Measurements from ENCODE around the gene RASGEF1B.

RASGEF1B gene

DNA sequence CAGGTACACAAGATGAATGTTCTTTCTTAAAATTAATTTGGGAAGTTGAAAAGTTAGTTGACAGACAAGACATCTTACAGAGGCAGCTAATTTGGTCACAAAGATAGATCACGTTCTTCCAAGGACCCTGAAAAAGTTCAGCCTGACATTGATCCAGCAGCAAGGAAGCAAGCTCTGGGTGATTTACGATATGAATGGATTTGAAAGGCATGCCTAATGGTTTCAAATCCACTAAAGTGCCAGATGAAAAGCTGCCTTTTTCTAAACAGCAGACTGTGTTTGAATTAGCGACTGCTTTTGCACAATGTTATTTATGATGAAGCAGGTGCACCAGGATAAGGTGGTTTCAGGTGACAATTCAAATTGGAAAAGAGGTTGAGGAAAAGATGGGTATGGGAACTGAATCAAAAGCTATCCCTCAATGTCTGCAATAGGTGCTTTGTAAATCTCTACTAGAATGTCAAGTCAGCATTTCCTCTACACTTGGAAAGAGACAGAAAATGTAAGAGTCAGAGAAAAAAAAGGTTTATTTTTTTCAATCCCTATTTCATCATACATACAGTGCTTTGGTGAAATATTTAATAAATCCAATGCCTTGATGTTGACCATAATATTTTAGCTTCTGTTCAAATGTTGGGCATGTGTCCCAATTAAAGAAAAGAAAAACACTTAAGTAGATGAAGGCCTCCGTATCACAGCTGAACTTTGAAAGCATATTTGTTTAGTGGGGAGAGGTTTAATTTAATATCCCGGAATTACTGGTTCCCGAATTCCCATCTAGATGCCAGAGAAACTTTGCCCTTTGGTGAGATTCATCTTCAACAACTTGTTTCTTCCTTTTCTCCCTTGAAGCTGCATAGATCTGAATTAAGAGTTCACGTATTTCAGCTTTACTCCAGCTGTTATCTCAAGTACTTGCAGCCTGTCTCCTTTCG is 6.0 kb downstream of the RASGEF1B start:
- no peak for DNase-seq (ENCODE audit: low spot score)

DNA sequence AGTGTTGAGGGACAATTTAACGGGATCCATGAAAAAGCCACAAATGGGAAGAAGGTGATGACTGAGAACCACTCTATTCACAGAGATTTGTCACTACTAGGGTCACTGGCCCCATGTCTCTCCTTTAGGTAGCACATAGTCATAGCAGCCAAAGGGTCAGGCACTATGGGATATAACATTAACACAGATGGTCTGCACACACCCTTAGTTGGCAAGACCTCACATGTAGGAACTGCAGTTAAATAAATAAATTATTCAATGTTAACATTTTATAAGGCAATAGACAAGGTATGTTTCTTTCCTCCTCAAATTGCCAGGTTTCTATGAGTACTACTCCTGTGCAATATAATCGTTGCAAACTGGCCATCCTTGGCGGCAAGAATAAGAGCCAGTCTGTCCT is 10.9 kb downstream of the RASGEF1B start:
- DNase-seq (ENCODE audit: low spot score), result no peak

DNA sequence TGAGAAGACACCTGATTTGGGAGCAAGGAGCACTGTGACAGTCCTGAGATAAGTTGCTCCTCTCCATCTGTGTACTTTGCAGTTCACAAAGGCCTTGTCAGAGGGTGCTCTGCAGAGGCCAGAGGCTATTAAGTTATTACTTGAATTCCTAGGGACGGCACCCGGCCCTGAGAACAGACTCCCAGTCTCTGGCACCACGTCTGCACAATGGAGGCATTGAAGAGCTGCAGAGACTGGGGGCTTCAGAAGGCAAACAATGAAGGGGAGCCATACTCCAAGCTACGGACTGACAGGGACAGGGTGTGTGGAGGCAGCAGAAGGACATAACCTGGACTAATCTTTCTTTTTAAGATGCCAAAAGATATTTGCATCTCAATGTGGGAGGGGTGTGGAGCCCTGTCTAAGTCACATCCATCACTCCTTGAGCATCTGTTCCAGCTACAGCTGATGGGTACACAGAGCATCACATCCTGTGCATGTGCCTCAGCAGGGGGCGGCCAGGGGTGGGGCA is 11.5 kb downstream of the RASGEF1B start:
- no peak for DNase-seq (ENCODE audit: low spot score)

DNA sequence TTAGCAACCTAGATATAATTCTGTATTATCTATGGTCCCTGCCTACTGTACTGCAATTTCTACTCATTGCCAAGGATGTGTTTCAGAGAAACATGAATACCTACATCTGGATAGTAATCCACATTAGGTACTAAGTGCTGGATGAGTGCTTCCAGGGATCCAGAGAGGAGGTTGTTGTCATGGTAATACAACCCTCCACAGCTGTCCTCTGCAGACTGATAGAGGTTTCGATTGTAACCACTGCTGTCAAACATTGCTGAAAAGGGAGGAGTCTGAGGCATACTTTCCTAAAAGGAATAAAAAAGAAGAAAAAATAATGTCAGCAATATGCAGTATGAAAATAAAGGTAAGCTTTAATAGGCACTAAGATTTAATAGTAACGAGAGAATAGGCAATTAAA is 12.5 kb downstream of the RASGEF1B start:
- DNase-seq (ENCODE audit: low spot score), result no peak

GRCh38 chr4:81457921-81458520 is 13.7 kb downstream of the RASGEF1B start:
- no peak for DNase-seq (ENCODE audit: low spot score)

DNA sequence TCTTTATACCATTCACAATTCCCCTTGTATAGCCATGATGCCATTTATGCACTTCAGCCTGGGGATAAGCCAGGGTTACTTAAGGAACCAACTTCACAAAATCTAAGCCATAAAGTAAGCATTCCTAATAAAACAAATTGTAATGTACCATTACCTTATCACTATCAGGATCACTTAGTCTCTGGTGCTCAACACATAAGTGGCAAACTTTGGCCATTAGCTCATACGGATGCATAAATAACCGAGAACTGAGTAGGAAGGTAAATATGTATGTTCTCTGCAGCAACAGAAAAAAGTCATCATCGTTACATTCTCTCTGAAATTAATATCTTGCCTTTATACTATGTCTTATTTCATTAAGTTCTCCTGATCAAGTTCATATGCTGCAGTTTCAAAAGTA is 14.4 kb downstream of the RASGEF1B start:
- DNase-seq (ENCODE audit: low spot score), result no peak

DNA sequence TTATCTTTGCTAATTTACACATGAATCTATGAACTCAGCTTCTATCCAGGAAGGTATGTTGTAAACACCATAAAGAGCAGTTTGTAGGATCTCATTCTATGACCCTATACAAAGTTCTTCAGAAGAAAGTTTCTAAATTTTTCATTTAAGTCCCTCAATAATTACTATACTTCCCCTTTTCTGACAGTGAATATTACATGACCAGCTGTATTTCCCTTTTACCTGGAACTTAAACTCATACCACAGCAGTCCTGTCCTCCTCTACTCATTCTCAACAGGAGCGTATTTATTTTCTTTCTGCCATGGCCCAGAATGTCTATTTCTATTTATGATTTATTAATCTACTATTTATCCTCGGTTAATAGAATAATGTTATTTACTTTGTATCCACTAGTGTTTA is 15.8 kb downstream of the RASGEF1B start:
- no peak for DNase-seq (ENCODE audit: low spot score)

GRCh38 chr4:81454948-81455347 is 16.8 kb downstream of the RASGEF1B start:
- DNase-seq (ENCODE audit: low spot score), result no peak

- peak; percentile 3 for DNase-seq (ENCODE audit: low spot score)
Observed at GRCh38 chr4:81454499-81454898, 17.2 kb downstream of the RASGEF1B start.

- DNase-seq (ENCODE audit: low spot score), result no peak
Observed at GRCh38 chr4:81453024-81453423, 18.7 kb downstream of the RASGEF1B start.

- DNase-seq (ENCODE audit: low spot score), result no peak
Observed at GRCh38 chr4:81452452-81453006, 19.2 kb downstream of the RASGEF1B start.

- DNase-seq (ENCODE audit: low spot score), result no peak
Observed at GRCh38 chr4:81449015-81449414, 22.7 kb downstream of the RASGEF1B start.

DNA sequence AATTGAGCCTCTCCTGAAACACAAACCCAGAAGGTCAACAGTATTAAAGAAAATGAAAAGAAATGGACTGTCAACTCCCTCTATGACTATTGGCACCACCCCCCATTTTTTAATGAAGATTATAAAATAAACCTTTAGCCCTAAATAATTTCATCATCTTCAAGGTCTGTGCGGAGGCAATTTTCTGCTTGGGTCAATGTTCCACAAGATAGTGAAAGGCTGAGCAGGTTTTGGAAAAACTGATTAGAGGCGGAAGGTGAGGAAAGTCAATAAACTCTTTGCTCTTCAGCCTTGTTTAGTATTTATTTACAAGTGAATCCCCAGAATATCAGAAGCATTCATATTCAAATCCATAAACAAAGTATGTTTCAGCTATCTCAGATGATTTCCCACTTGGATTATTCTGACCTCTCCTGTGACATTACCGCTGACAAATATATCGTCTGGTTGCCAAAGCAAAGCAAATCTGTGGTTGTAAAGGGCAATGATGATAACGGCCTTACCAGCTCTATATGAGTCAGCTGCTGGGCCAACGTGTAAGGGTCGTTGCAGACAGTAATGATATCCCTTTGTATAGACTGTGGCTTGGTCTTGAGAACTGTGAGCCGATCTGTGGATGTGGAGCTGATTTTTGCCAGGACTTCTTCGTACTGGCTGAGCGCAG is 24.0 kb downstream of the RASGEF1B start:
- no peak for DNase-seq (ENCODE audit: low spot score)

DNA sequence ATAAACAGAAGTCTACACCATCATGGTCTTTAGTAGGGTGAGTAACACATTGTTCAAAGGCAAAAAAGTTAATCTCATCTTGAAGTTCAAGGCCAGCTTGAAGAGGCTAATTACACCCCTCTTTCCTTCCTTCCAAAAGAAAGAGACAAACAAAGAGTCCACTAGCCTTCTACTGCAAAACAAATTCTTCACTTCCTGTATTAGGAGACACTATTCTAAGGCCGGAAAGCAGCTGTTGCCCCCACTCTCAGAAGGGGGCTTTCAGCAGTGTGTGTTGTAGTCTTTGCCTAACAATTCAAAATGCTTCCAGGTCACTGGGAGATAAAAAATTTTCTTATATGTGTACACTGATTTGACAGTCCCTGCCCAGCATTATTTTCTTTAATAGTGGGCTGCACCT is 25.1 kb downstream of the RASGEF1B start:
- no peak for DNase-seq (ENCODE audit: low spot score)

GRCh38 chr4:81445196-81445595 is 26.5 kb downstream of the RASGEF1B start:
- no peak for DNase-seq (ENCODE audit: low spot score)

DNA sequence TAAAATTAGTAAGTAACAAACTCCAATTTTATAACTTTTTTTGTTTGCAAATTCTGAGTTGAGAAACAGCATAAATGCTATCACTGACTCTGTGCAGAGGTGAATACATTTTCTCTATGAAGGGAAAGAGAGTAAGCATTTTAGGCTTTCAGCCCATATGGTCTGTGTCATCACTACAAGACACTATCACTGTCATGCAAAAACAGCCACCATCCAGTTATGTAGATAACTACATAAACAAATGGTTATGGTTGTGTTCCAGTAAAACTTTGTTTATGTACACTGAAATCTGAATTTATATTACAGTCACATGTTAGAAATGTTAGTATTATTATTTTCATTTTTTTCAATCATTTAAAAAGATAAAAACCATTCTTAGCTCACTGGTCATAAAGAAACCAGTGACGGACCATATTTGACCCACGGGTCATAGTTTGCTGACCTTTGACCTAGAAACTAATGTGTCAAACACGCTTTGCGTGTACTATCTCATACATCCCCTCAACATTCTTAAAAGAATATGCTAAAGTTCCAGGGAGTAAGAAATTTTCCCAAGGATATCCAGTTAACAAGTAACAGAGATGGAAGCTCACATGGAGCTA is 29.1 kb downstream of the RASGEF1B start:
- DNase-seq (ENCODE audit: low spot score), result no peak

DNA sequence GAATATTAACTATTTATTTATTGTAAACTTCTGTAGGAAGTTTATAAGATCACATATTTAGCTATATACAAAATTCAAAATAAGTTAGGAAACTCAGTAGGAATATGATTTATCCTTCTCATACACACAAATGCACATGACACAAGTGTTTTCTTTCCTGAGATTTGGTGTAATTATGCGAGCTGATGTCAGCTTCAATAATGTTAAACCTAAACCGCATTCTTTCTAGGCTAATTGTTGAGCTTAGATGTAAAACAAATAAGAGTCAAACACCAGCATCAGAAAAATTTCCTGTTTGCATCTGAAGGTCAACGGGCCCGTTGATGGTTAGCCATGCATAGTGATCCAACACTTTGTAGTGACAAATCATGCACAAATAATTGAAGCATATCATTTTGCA is 30.8 kb downstream of the RASGEF1B start:
- no peak for DNase-seq (ENCODE audit: low spot score)

GRCh38 chr4:81436941-81437574 is 34.6 kb downstream of the RASGEF1B start:
- DNase-seq (ENCODE audit: low spot score), result no peak

DNA sequence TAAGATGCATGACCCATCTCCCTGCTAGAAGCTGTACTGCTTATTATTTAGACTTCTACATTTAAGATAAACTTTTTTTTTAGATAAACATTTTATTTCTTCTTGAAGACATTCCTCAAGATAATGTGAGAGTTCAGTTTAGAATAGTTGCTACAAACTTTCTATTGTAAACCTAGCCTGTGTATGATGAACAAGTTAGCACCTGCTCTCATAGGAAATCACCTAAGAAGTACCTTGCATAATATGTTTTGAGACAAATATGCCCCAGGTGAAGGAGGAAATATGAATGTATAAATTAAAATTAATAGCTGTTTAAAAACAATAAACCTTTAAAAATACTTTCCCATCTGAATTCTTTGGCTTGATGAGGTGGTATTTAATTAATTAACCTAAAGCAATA is 35.6 kb downstream of the RASGEF1B start:
- DNase-seq (ENCODE audit: low spot score), result no peak

DNA sequence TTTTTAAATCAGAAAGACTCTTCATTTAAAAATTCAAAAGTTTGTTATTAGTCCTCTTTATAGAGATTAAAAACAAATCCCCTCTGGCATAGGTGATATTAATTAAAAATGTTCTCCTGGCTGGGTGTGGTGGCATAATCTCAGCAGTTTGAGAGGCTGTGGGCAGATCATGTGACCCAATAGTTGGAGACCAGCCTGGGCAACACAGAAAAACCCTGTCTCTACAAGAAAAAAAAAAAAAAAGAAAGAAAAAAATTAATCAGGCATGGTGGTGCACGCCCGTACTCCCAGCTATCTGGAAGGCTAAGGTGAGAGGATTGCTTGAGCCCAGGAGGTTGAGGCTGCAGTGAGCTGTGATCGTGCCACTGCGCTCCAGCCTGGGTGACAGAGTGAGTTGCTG is 38.9 kb downstream of the RASGEF1B start:
- DNase-seq (ENCODE audit: low spot score), result no peak

GRCh38 chr4:81431971-81432370 is 39.7 kb downstream of the RASGEF1B start:
- DNase-seq (ENCODE audit: low spot score), result no peak

DNA sequence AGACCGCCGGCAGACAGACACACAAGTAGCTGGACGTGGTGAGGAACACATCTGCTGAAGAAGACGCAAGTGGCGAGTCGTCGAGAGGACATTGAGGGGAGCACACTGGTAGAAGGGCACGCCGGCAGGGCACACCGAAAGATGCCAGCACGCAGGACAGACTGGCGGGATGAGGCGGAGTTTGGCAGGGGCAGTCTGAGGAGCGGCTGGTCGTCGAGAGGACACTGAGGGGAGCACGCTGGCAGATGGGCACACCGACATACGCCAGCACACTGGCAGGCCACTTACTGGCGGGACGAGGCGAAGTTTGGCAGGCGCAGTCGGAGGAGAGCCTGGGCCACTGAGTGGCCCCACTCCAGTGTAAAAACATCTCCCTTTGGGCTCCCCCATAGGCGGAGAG is 42.1 kb downstream of the RASGEF1B start:
- DNase-seq (ENCODE audit: low spot score), result no peak

Data from CD4-positive, alpha-beta T cell treated with Interleukin-6 at 100 ng/mL for 8 hours (primary cell).